HG02970 (cell line): Measurements from ENCODE around the gene FKBP2.
"Not testable (repeated sequence)": the region's sequence is repeated elsewhere in the genome, so short reads cannot be mapped to it uniquely, and the experiment has no call there.

Experiments used
- ATAC-seq: cut with Tn5 transposase; IDR thresholded peaks from one replicate; pipeline ENCODE4 v1.9.1; 2021; ENCODE audit warnings: mild to moderate bottlenecking, moderate library complexity, moderate number of reproducible peaks; ENCODE audit not compliant: unreplicated experiment, low FRiP score

The FKBP2 gene

DNA sequence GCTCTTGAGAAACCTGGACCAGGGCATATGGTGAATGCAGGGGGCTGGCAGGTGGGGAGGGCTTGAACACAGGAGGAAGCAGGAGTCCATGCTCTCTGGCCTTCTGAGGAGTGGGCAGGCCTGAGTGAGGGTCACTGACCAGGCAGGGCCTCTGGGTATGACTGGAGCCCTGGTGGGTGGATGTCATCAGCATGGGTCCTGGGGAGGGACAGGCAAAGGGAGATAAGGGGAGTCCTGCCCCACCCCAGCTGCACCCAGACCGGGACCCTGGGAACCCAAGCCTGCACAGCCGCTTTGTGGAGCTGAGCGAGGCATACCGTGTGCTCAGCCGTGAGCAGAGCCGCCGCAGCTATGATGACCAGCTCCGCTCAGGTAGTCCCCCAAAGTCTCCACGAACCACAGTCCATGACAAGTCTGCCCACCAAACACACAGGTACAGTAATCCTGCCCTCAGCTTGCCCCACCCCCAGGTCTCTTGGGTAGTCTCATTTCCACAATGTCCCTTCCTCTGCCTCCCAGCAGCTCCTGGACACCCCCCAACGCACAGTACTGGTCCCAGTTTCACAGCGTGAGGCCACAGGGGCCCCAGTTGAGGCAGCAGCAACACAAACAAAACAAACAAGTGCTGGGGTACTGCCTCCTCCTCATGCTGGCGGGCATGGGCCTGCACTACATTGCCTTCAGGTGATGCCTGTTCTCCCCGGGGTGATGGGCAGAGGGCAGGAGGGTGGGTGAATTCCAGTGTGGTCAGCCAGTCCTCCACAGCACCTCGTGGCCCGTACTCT lies 8.5 kb upstream of the FKBP2 start:
- no peak for ATAC-seq

- ATAC-seq, result no peak
Observed at GRCh38 chr11:64232967-64233315, 8.0 kb upstream of the FKBP2 start.

GRCh38 chr11:64233913-64234586 lies 6.8 kb upstream of the FKBP2 start, which contains the start of gene VEGFB:
TSS of gene VEGFB (plus strand) at chr11:64234584. CDS start at chr11:64234834, 250 bp downstream.
- ATAC-seq, result peak; percentile 38

DNA sequence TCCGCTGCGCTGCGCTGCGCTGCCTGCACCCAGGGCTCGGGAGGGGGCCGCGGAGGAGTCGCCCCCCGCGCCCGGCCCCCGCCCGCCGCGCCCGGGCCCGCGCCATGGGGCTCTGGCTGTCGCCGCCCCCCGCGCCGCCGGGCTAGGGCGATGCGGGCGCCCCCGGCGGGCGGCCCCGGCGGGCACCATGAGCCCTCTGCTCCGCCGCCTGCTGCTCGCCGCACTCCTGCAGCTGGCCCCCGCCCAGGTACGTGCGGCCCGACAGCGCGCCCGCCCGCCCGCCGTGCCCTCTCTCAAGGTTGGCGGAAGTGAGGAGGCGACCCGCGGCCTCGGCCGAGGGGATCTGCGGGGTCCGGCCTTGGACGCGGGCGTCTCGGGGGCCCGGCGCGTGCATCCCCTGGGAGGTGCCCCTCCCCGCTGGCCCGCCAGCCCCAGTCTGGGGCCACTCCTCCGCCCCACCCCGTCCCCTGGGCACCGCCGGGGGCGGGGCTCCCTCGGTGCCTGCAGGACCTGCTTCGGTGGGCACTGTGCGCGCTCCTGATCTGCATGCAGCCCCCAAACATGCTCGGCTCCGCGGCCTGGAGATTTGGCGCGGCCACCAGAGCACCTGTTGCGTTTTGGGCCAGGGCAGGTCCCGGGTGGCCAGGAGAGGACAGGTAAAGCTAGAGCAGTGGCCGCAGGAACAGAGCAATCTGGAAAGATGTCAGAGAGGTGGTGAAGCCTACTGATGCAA lies 6.1 kb upstream of the FKBP2 start:
- ATAC-seq, result peak; percentile 16

GRCh38 chr11:64235437-64236161 lies 5.3 kb upstream of the FKBP2 start:
- no peak for ATAC-seq

DNA sequence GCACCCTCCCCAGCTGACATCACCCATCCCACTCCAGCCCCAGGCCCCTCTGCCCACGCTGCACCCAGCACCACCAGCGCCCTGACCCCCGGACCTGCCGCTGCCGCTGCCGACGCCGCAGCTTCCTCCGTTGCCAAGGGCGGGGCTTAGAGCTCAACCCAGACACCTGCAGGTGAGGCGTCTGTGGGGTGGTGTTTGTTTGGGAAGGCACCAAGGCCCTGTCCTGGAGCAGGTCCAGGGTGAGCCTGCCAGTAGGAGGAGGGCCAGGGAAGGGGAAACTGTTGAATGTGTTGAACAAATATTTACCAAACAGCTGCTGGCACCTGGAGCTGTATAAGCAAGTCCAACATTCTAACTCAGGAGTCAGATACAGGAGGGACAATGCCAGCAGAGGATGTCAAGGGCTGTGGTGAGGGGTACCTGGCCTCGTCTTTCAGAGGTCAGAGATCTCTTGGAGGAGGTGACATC lies 3.4 kb upstream of the FKBP2 start:
- no peak for ATAC-seq

DNA sequence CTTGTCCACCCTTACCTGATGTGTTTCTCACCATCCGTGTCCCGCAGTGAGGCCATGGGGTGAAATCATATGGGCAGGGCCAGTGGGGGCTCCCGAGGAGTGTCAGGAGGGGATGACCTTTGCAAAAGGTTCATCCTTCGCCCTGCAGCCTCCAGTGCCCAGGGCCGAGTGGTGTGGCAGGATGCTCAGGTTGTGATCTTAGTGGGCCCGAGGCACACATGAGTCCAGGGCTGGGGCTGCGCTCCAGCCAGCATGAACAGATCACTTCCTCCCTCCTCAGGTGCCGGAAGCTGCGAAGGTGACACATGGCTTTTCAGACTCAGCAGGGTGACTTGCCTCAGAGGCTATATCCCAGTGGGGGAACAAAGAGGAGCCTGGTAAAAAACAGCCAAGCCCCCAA lies 2.8 kb upstream of the FKBP2 start:
- no peak for ATAC-seq

- ATAC-seq, result no peak
Observed at GRCh38 chr11:64238999-64239398, 1.9 kb upstream of the FKBP2 start.

- no peak for ATAC-seq
Observed at GRCh38 chr11:64239662-64240434, 1.0 kb upstream of the FKBP2 start.

DNA sequence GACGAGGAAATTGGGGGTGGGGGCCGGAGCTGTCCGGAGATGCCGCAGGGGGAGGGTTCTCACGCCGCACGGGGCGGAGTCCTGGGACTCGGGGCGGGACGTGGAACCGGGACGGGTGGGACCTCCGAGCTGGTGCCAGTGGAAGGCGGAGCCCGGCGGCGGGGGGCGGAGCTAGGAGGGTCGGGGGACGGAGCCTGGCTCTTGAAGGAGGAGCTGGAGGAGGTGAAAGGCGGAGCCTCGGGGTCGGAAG lies 271 bp downstream of the FKBP2 start:
- ATAC-seq, result peak; percentile 66

- peak; percentile 8 for ATAC-seq
Observed at GRCh38 chr11:64241491-64242374, 838 bp downstream of the FKBP2 start.

DNA sequence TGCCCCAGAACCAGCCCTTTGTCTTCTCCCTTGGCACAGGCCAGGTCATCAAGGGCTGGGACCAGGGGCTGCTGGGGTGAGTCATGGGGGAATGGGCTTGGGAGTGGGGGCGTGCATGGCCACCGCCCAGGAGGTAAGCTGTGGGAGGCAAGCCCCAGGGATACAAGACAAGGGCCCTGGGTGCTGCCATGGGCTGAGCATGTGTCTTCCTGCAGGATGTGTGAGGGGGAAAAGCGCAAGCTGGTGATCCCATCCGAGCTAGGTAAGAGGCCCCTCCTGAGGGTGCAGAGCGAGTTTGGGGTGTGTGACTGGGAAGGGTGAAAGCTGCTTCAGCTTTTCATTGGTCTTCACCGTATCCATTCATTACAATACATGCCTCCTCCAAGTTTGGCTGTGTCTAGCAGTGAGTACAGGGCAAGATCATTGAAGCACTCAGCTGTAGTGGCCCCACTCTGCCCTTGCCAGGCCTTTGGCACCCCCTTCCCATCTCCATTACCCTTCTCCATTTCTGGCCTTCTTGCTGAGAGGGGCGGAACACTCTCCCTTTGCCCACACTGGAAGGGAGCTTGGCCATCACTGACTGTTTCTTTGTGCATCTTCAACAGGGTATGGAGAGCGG lies 2.5 kb downstream of the FKBP2 start:
- ATAC-seq, result no peak

DNA sequence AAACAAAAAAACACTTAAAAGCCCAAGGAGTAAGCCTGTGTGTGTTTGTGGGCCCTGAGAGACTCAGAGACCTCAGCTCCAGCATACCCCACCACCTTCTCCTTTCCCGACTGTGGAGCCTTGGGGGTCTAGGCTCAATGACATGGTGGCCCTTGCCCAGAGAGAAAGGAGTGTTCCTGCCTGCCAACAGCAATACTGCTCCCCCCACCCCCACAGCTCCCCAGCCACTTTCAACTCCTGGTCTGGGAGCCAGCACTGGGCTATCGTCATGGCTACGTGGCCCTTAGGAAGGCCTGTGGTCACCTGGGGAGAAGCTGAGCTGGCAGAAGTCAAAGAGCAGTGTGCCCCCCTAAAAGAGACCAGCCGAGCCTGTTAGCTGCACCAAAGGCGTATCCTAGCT lies 3.2 kb downstream of the FKBP2 start:
- no peak for ATAC-seq

- ATAC-seq, result no peak
Observed at GRCh38 chr11:64244966-64245365, 4.1 kb downstream of the FKBP2 start.

DNA sequence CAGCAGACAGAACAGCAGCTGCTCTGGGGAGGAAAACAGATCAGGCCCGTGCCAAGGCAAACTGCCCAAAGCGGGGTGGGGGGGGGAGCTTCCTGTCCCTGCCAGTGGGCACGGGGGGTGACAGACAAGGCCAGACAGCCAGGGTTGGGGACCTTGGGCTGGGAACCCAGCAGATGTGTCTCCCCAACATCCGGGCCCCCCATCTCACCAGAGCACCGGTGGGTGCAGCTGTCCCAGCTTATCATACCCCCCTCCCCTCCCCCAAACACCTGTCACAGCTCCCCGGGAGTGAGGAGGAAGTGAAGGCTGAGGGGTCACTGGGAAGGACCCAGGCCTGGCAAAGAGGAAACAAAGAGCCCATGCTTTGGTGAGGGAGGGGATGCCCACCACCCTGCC lies 4.5 kb downstream of the FKBP2 start:
- ATAC-seq, result no peak

DNA sequence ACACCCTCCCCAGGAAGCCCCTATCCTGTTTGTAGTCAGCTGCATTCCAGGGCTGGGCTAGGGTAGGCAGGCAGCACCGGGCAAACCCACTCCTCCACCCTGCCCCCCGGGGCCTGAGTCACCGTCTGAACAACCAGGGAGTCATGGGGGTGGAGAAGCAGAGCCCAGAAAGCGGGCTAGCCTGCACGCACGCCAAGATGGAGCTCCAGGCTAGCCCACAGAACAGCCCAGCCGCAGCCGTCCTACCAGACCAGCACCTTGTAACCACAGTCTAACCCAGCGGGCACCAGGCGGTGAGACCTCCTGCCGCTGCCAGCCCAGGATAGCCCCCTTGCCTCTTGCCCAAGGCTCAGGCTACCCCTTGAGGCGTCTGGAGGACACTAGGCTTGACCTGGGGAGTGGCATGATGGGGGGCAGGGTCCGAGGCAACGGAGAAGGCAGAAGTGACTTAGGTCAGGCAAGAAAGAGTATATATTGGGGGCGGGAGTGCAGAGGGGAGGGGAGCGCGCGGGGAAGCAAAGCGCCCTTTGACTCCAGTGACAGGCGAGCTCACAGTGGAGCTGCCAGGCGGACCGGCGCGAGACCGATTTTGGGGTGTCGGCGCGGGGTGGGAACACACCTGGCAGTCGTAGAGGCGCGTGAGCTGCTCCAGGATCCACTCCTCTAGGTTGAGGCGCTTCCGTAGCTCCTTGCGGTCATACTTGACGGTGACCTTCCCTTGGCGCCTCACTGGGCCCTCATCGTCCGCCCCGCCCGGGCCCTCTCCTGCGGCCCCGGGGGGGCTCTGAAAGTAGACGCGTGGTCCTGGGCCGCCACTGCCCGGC lies 5.1 kb downstream of the FKBP2 start:
- ATAC-seq, result no peak

GRCh38 chr11:64246621-64246870 lies 5.7 kb downstream of the FKBP2 start:
- not testable (repeated sequence) for ATAC-seq
